Activated CD4-positive, alpha-beta T cell treated with anti-CD3 and anti-CD28 coated beads for 36 hours (primary cell): ENCODE measurements around the gene KLF2. TPM values are rescaled to one million over a fixed set of nuclear protein-coding genes. Genes with fewer than 3 reads are reported as not detected.

Source experiments
- ATAC-seq: fragments of 200-7000 bp; cut with Tn5 transposase; one replicate; pipeline ENCODE4 v1.10.0; 2021; ENCODE audit warnings: mild to moderate bottlenecking, moderate library complexity
- CTCF ChIA-PET: fragments of 350-600 bp; sonication (Branson Sonifier 250); formaldehyde crosslinking; loops from one replicate; lab custom pipeline; 2021; ENCODE audit warnings: antibody characterized with exemption; lab: Charles Lee
- POLR2A ChIA-PET: fragments of 350-600 bp; sonication (Branson Sonifier 250); formaldehyde crosslinking; loops from one replicate; lab custom pipeline; 2021; ENCODE audit warnings: antibody characterized with exemption, inconsistent platforms; lab: Charles Lee
- DNase-seq: peaks from one replicate; pipeline ENCODE4 v3.0.0-alpha.2; 2020
- H3K27ac Mint-ChIP-seq: one replicate; pipeline ENCODE4 v1.8.0; 2021; ENCODE audit warnings: mixed read lengths
- H3K27me3 Mint-ChIP-seq: one replicate; pipeline ENCODE4 v1.8.0; 2021; ENCODE audit warnings: mixed read lengths
- H3K36me3 Mint-ChIP-seq: one replicate; pipeline ENCODE4 v1.8.0; 2021; ENCODE audit warnings: low read depth, mixed read lengths
- H3K4me1 Mint-ChIP-seq: one replicate; pipeline ENCODE4 v1.8.0; 2021; ENCODE audit warnings: mixed read lengths
- H3K4me3 Mint-ChIP-seq: one replicate; pipeline ENCODE4 v1.8.0; 2021; ENCODE audit warnings: mild to moderate bottlenecking, moderate library complexity, mixed read lengths
- H3K9me3 Mint-ChIP-seq: one replicate; pipeline ENCODE4 v1.8.0; 2021; ENCODE audit warnings: low read depth, mixed read lengths
- intact Hi-C, 2 experiments: fragments of 100-400 bp; cut with DNase I in 1 of 2; cut with micrococcal nuclease in 1 of 2; formaldehyde crosslinking; loops; one replicate each; pipeline versions ENCODE4 v1.14.2 to v1.15.1; 2022 to 2024; cut with DNase I, micrococcal nuclease
- total RNA-seq, 2 experiments: library from RNA; stranded (reverse); gene quantifications; one replicate each; pipeline ENCODE4 v1.2.3, GENCODE V29; 2021

The KLF2 gene
- total RNA-seq, 2 experiments from 2014 or later, result 0.57 to 0.90 TPM

DNA sequence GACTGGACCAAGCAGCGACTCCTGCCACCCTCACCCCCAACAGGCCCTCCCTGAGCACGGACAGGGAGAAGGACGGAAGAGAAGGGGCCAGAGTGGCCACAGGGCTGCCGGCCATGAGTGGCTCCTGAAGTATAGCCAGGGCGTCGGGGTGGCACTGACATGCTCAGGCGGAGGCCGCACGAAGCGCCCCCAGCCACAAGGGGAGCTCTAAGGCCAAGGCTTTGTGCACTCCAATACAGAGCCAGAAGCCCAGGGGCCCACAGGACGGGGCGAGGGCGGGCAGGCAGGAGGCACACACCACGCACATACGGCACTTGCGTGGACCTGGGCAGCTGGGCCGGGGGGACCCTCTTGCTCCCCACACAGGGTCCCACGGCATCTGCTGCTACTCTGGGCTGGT, 52.0 kb downstream of the KLF2 start:
- POLR2A ChIA-PET, result no interaction called here

DNA sequence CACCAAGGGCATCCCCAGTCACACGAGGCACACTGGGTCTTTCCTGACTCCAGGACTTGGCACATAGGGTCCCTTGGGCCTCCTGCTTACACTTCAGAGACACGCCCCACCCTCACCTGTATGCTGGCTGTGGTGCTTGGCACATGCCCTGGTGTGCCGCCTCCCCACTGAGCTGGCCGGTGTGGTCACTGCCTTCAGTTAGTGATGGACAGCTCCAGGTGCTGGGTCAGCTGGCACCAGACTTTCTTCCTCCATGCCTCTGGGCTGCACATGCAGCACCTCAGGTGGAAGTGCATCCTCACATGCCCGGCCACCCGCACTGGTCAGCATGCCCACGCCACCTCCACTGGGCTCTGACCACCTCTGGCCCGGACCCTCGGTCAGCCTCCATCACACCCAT, 52.9 kb downstream of the KLF2 start:
- intact Hi-C loops, result no loop called here
- ChIA-PET CTCF (interaction anchor here (1.0 to 1.5 kb wide), 3 partner anchors 94 to 131 kb away, joined by 3 to 7 read pairs (median 3); no protein-coding TSS in a partner anchor), POLR2A (no interaction called here)
- Mint-ChIP-seq H3K9me3 (no peaks in the 10 kb centered on the region), H3K4me1 (peaks cover 69% of the 10 kb centered on the region), H3K36me3 (peaks cover 28% of the 10 kb centered on the region), H3K4me3 (no peak overlapping the region), H3K27me3 (peaks cover 4% of the 10 kb centered on the region), H3K27ac (no peak overlapping the region)
- DNase-seq (no peak), ATAC-seq (no peak)

More for the DNA sequence above, 52.0 kb downstream of the KLF2 start:
- intact Hi-C loops, result no loop called here
- peaks cover 28% of the 10 kb centered on the region for H3K36me3 Mint-ChIP-seq
- H3K27ac Mint-ChIP-seq, result no peak overlapping the region
- peak; percentile 59 for ATAC-seq
- H3K4me3 Mint-ChIP-seq, result no peak overlapping the region
- CTCF ChIA-PET, result interaction anchor here (0.5 to 1.5 kb wide), 10 partner anchors 9 to 223 kb away, joined by 3 to 8 read pairs (median 4); no protein-coding TSS in a partner anchor
- peaks cover 61% of the 10 kb centered on the region for H3K4me1 Mint-ChIP-seq
- DNase-seq, result peak; percentile 65
- H3K27me3 Mint-ChIP-seq, result peaks cover 4% of the 10 kb centered on the region
- no peaks in the 10 kb centered on the region for H3K9me3 Mint-ChIP-seq

Other genes starting within 250 kb of the KLF2 start
- gene TPM4, start 248.3 kb upstream of the KLF2 start, total RNA-seq, result 100 to 1,000 TPM; 362 to 416 TPM
- gene RAB8A, start 212.9 kb upstream of the KLF2 start, total RNA-seq, result 100 to 1,000 TPM; 165 to 218 TPM
- 10 to 100 TPM; 31.2 to 38.2 TPM for gene HSH2D, start 181.1 kb upstream of the KLF2 start, total RNA-seq
- gene CIB3, start 151.3 kb upstream of the KLF2 start, total RNA-seq, result not detected
- gene FAM32A, start 139.4 kb upstream of the KLF2 start, total RNA-seq, result 10 to 100 TPM; 46.3 to 48.2 TPM
- gene AP1M1, start 126.9 kb upstream of the KLF2 start, total RNA-seq, result 10 to 100 TPM; 61.8 to 92.0 TPM
- 10 to 100 TPM; 26.1 to 29.7 TPM for gene EPS15L1, start 147.1 kb downstream of the KLF2 start, total RNA-seq
- not detected for gene CALR3, start 171.3 kb downstream of the KLF2 start, total RNA-seq
- 1 to 10 TPM; 2.9 to 4.0 TPM for gene C19orf44, start 171.6 kb downstream of the KLF2 start, total RNA-seq
- 10 to 100 TPM; 57.9 to 64.8 TPM for gene CHERP, start 217.6 kb downstream of the KLF2 start, total RNA-seq
- gene SLC35E1, start 247.6 kb downstream of the KLF2 start, total RNA-seq, result 10 to 100 TPM; 51.5 to 72.1 TPM